ENCODE results near the gene LAMC1. TPM values are rescaled to one million over a fixed set of nuclear protein-coding genes. Genes with fewer than 3 reads are reported as not detected.

Gene LAMC1
- total and polyA plus RNA-seq, 2 donors (not counting 1 experiment from before 2014, with no cell fraction given): 11.5 to 34.0 TPM

- Histone ChIP-seq H3K9me3 (ENCODE audit: control extremely low read depth in 1 of 3, control insufficient read depth in 2 of 3, insufficient read depth in 1 of 3, low read length in 2 of 3) (no peaks in the 10 kb centered on the region), H3K36me3 (replicated peaks in 1 of 2; ENCODE audit: control extremely low read depth in 1 of 2, control insufficient read depth in 1 of 2, extremely low read depth in 1 of 2, insufficient read depth in 2 of 2, low read length in 1 of 2) (peaks cover 0 to 52% of the 10 kb centered on the region in 2 experiments), H3K4me3 (ENCODE audit: control extremely low read depth in 1 of 5, extremely low read depth in 1 of 5, insufficient read depth in 1 of 5, low read depth in 2 of 5, low read length in 4 of 5) (no peak overlapping the region), H3K4me2 (replicated peaks; ENCODE audit: low read depth, low read length, poor library complexity, severe bottlenecking) (no peak overlapping the region), H3K79me2 (ENCODE audit: control insufficient read depth, insufficient read depth, low read length) (no peaks in the 10 kb centered on the region), H3K4me1 (ENCODE audit: control insufficient read depth in 2 of 2, insufficient read depth in 2 of 2, low read length in 2 of 2) (no peaks in the 10 kb centered on the region), H2AFZ (ENCODE audit: insufficient read depth, low read depth, low read length, poor library complexity, severe bottlenecking) (no peak overlapping the region), H3K27me3 (replicated peaks in 1 of 4; ENCODE audit: control extremely low read depth in 1 of 4, control insufficient read depth in 3 of 4, insufficient read depth in 4 of 4, low read length in 3 of 4) (no peaks in the 10 kb centered on the region), H3K9ac (ENCODE audit: low read length) (no peak overlapping the region), H4K20me1 (ENCODE audit: control insufficient read depth, insufficient read depth, low read length, poor library complexity, severe bottlenecking) (no peaks in the 10 kb centered on the region), H3K27ac (ENCODE audit: low read length in 2 of 2) (no peak overlapping the region)
- H3K4me3 Mint-ChIP-seq: no peak overlapping the region
- peaks cover 3% of the 10 kb centered on the region for H3K4me1 Mint-ChIP-seq
- intact Hi-C loops (cut with micrococcal nuclease): no loop called here
- no peak overlapping the region for H3K27ac Mint-ChIP-seq
- TF ChIP-seq CTCF (IDR thresholded peaks at IDR 0.05) (no peak), EZH2 (IDR thresholded peaks at IDR 0.05; ENCODE audit: borderline replicate concordance, insufficient read depth, low read depth, low read length, poor library complexity, severe bottlenecking) (no peak)
- no peaks in the 10 kb centered on the region for H3K27me3 Mint-ChIP-seq
- WGBS (ENCODE audit: insufficient coverage): 100% methylated on average over 1 of the region's 2 CpGs
- H3K9me3 Mint-ChIP-seq (ENCODE audit: insufficient read depth): no peaks in the 10 kb centered on the region
- CTCF ChIA-PET: interaction anchor here (1.6 kb wide), 1 partner anchor 173 kb away, joined by 3 read pairs; no protein-coding TSS in a partner anchor
- POLR2A ChIA-PET: interaction anchor here (0.7 kb wide), 1 partner anchor 230 kb away, joined by 6 read pairs; no protein-coding TSS in a partner anchor
- no peak for ATAC-seq (ENCODE audit: low read depth)
- no peak for DNase-seq
Measured at GRCh38 chr1:183135336-183135735, 112.1 kb downstream of the LAMC1 start.

- Histone ChIP-seq H2AFZ (ENCODE audit: insufficient read depth, low read depth, low read length, poor library complexity, severe bottlenecking) (no peak overlapping the region), H3K9me3 (ENCODE audit: control extremely low read depth in 1 of 3, control insufficient read depth in 2 of 3, insufficient read depth in 1 of 3, low read length in 2 of 3) (no peaks in the 10 kb centered on the region), H3K4me3 (ENCODE audit: control extremely low read depth in 1 of 5, extremely low read depth in 1 of 5, insufficient read depth in 1 of 5, low read depth in 2 of 5, low read length in 4 of 5) (no peak overlapping the region), H3K27ac (ENCODE audit: low read length in 2 of 2) (no peak overlapping the region), H4K20me1 (ENCODE audit: control insufficient read depth, insufficient read depth, low read length, poor library complexity, severe bottlenecking) (no peaks in the 10 kb centered on the region), H3K36me3 (replicated peaks in 1 of 2; ENCODE audit: control extremely low read depth in 1 of 2, control insufficient read depth in 1 of 2, extremely low read depth in 1 of 2, insufficient read depth in 2 of 2, low read length in 1 of 2) (peaks cover 0 to 42% of the 10 kb centered on the region in 2 experiments), H3K4me2 (replicated peaks; ENCODE audit: low read depth, low read length, poor library complexity, severe bottlenecking) (no peak overlapping the region), H3K9ac (ENCODE audit: low read length) (no peak overlapping the region), H3K27me3 (replicated peaks in 1 of 4; ENCODE audit: control extremely low read depth in 1 of 4, control insufficient read depth in 3 of 4, insufficient read depth in 4 of 4, low read length in 3 of 4) (no peaks in the 10 kb centered on the region), H3K4me1 (ENCODE audit: control insufficient read depth in 2 of 2, insufficient read depth in 2 of 2, low read length in 2 of 2) (no peaks in the 10 kb centered on the region), H3K79me2 (ENCODE audit: control insufficient read depth, insufficient read depth, low read length) (no peaks in the 10 kb centered on the region)
- CTCF ChIA-PET: no interaction called here
- DNase-seq: no peak
- TF ChIP-seq EZH2 (IDR thresholded peaks at IDR 0.05; ENCODE audit: borderline replicate concordance, insufficient read depth, low read depth, low read length, poor library complexity, severe bottlenecking): no peak
- TF ChIP-seq CTCF (IDR thresholded peaks at IDR 0.05): no peak
- intact Hi-C loops (cut with micrococcal nuclease): no loop called here
- POLR2A ChIA-PET: no interaction called here
- no peak overlapping the region for H3K27ac Mint-ChIP-seq
- H3K27me3 Mint-ChIP-seq: no peaks in the 10 kb centered on the region
- WGBS (ENCODE audit: insufficient coverage): no CpG with 5 or more reads among the region's 3 CpGs
- H3K4me1 Mint-ChIP-seq: peaks cover 3% of the 10 kb centered on the region
- H3K9me3 Mint-ChIP-seq (ENCODE audit: insufficient read depth): no peaks in the 10 kb centered on the region
- ATAC-seq (ENCODE audit: low read depth): no peak
- no peak overlapping the region for H3K4me3 Mint-ChIP-seq
Measured at GRCh38 chr1:183137782-183138181, 114.6 kb downstream of the LAMC1 start.

All from B cell (primary cell).